C4-2B (cell line): ENCODE measurements around the gene ARHGEF28.

ENCODE experiments used
- ZFX ChIP-seq: fragments of 450-650 bp; IDR thresholded peaks from 2 replicates; pipeline ENCODE4 v1.6.1; 2017
- TF ChIP-seq, protein P1 (sequence below): fragments of 450-650 bp; conservative IDR thresholded peaks from 2 replicates; pipeline ENCODE4 v1.5.1; 2017; ENCODE audit warnings: mild to moderate bottlenecking

DNA sequence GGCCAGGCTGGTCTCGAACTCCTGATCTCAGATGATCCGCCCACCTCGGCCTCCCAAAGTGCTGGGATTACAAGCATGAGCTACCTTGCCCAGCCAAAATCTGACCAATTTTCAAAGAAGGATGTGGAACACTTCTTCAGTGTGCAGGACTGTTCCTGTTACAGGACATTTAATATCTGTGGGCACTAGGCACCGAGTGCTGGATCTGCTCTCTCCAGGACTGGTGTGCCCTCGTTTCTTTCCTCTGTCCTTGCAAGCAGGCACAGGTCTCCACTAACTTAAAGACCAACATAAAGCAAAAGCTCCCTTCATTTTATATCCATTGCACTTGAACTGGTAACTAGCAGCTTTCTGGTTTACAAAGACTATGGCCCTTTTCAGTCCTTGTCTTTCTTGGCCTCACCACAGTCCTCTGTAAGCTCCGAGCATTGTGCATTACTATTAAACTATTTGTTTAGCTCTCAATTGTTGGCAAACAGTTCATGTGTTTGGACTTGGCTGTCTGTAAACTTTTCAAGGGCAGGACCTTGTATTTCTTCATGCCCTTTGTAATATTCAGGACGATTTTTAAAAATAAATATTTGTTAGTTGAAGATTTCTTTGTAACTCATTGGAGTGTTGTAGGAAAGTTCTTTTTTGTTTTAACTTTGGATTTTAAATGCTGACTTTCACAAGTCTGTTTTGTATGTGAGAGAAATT lies 37.3 kb downstream of the ARHGEF28 start:
- TF ChIP-seq, protein P1, sequence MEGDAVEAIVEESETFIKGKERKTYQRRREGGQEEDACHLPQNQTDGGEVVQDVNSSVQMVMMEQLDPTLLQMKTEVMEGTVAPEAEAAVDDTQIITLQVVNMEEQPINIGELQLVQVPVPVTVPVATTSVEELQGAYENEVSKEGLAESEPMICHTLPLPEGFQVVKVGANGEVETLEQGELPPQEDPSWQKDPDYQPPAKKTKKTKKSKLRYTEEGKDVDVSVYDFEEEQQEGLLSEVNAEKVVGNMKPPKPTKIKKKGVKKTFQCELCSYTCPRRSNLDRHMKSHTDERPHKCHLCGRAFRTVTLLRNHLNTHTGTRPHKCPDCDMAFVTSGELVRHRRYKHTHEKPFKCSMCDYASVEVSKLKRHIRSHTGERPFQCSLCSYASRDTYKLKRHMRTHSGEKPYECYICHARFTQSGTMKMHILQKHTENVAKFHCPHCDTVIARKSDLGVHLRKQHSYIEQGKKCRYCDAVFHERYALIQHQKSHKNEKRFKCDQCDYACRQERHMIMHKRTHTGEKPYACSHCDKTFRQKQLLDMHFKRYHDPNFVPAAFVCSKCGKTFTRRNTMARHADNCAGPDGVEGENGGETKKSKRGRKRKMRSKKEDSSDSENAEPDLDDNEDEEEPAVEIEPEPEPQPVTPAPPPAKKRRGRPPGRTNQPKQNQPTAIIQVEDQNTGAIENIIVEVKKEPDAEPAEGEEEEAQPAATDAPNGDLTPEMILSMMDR: no peak
- no peak for TF ChIP-seq ZFX
